NT2/D1 (cell line): Measurements from ENCODE around the gene NOD1.

Experiments
- SUZ12 ChIP-seq: IDR thresholded peaks from 2 replicates; pipeline ENCODE4 v1.6.1; 2011; ENCODE audit not compliant: insufficient read length, insufficient read depth; ENCODE audit errors: extremely low read depth
- YY1 ChIP-seq: IDR thresholded peaks from 2 replicates; pipeline ENCODE4 v1.6.1; 2011; ENCODE audit not compliant: insufficient read length, insufficient read depth
- ZNF274 ChIP-seq: IDR thresholded peaks from 2 replicates; pipeline ENCODE4 v1.6.1; 2011; ENCODE audit warnings: mild to moderate bottlenecking, low read depth, low read length

DNA sequence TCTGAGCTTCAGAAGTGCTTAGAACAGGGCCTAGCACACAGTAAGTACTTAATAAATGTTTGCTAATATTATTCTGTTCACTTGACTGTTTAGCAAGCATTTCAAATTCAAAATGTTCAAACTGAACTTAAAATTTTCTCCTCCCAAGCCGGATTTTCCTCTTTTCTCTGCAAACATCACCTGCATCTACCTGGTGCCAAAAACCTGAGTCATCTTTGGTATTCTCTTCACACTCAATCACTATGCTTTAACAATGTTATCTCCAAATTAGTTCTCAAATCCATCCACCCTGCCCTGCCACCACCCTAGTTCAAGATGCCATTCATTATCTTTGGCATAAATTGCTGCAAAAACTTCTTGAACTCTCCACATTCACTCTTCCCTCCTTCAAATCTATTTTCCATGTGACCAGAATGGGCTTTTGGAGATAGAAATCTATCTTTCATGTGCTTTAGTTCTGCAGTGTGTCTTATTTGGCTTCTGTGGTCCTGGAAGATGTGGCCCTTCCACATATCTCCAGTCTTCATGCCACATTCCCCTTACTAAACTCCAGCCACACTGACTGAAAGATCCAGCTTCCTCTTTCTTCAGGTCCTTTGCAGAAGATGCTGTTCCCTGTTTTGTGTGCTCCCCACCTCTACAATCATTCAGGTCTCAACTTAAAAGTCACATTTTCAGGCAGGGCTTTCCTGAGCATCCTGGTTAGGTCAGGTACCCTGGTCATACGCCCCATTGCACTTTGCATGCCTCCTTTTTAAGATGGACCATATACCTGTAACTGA is 24.1 kb upstream of the NOD1 start:
- TF ChIP-seq ZNF274, result no peak
- TF ChIP-seq YY1, result no peak
- TF ChIP-seq SUZ12, result no peak
